ENCODE data around the gene COL13A1. TPM values are rescaled to one million over a fixed set of nuclear protein-coding genes. Genes with fewer than 3 reads are reported as not detected.
A peak's percentile ranks its signal among the peaks of the same experiment; 100 is the strongest.

The COL13A1 gene
- total RNA-seq, 2 experiments from 2014 or later: not detected

GRCh38 chr10:69988094-69988493 is 186.4 kb downstream of the COL13A1 start:
- no peaks in the 10 kb centered on the region for H3K36me3 Mint-ChIP-seq
- H3K4me3 Mint-ChIP-seq: no peak overlapping the region
- POLR2A ChIA-PET: no interaction called here
- H3K9me3 Mint-ChIP-seq: no peaks in the 10 kb centered on the region
- DNase-seq: no peak
- peaks cover 5% of the 10 kb centered on the region for H3K27me3 Mint-ChIP-seq
- H3K4me1 Mint-ChIP-seq (ENCODE audit: low read depth): no peaks in the 10 kb centered on the region
- CTCF ChIA-PET: interaction anchor here (1.0 kb wide), 1 partner anchor 128 kb away, joined by 3 read pairs; no protein-coding TSS in a partner anchor
- intact Hi-C loops (cut with micrococcal nuclease): no loop called here
- no peak overlapping the region for H3K27ac Mint-ChIP-seq

- CTCF ChIA-PET: no interaction called here
These were observed 189.4 kb downstream of the COL13A1 start for GRCh38 chr10:69991151-69991550.

GRCh38 chr10:69994262-69994661 is 192.6 kb downstream of the COL13A1 start:
- intact Hi-C loops (cut with micrococcal nuclease): no loop called here
- H3K9me3 Mint-ChIP-seq: no peaks in the 10 kb centered on the region
- no peak overlapping the region for H3K27ac Mint-ChIP-seq
- no peak overlapping the region for H3K4me3 Mint-ChIP-seq
- ChIA-PET CTCF (interaction anchor here (0.9 kb wide), 1 partner anchor 35 kb away, joined by 4 read pairs; no protein-coding TSS in a partner anchor), POLR2A (no interaction called here)
- H3K36me3 Mint-ChIP-seq: no peaks in the 10 kb centered on the region
- peaks cover 12% of the 10 kb centered on the region for H3K27me3 Mint-ChIP-seq
- peak; percentile 18 for DNase-seq
- H3K4me1 Mint-ChIP-seq (ENCODE audit: low read depth): no peaks in the 10 kb centered on the region

More at GRCh38 chr10:69991151-69991550, 189.4 kb downstream of the COL13A1 start:
- Mint-ChIP-seq H3K36me3 (no peaks in the 10 kb centered on the region), H3K27ac (no peak overlapping the region), H3K27me3 (peaks cover 9% of the 10 kb centered on the region), H3K9me3 (no peaks in the 10 kb centered on the region), H3K4me3 (no peak overlapping the region), H3K4me1 (ENCODE audit: low read depth) (no peaks in the 10 kb centered on the region)
- POLR2A ChIA-PET: no interaction called here
- intact Hi-C loops (cut with micrococcal nuclease): no loop called here
- DNase-seq: no peak

- intact Hi-C loops (cut with micrococcal nuclease): no loop called here
- no peaks in the 10 kb centered on the region for H3K9me3 Mint-ChIP-seq
- ChIA-PET CTCF (interaction anchor here (0.6 kb wide), 1 partner anchor 1758 kb away, joined by 3 read pairs; no protein-coding TSS in a partner anchor), POLR2A (no interaction called here)
- no peak overlapping the region for H3K4me3 Mint-ChIP-seq
- H3K36me3 Mint-ChIP-seq: no peaks in the 10 kb centered on the region
- no peaks in the 10 kb centered on the region for H3K4me1 Mint-ChIP-seq (ENCODE audit: low read depth)
- no peak overlapping the region for H3K27ac Mint-ChIP-seq
- DNase-seq: no peak
- H3K27me3 Mint-ChIP-seq: peaks cover 16% of the 10 kb centered on the region
These were observed 194.9 kb downstream of the COL13A1 start for GRCh38 chr10:69996611-69997010.

GRCh38 chr10:70000262-70000661 is 198.6 kb downstream of the COL13A1 start:
- H3K36me3 Mint-ChIP-seq: no peaks in the 10 kb centered on the region
- ChIA-PET POLR2A (no interaction called here), CTCF (no interaction called here)
- no peaks in the 10 kb centered on the region for H3K4me1 Mint-ChIP-seq (ENCODE audit: low read depth)
- no peaks in the 10 kb centered on the region for H3K9me3 Mint-ChIP-seq
- no peak overlapping the region for H3K27ac Mint-ChIP-seq
- H3K27me3 Mint-ChIP-seq: peaks cover 18% of the 10 kb centered on the region
- no peak overlapping the region for H3K4me3 Mint-ChIP-seq
- no peak for DNase-seq
- intact Hi-C loops (cut with micrococcal nuclease): no loop called here

GRCh38 chr10:70007116-70007820 is 205.6 kb downstream of the COL13A1 start:
- CTCF ChIA-PET: interaction anchor here (1.0 kb wide), 1 partner anchor 47 kb away, joined by 3 read pairs; no protein-coding TSS in a partner anchor
- peaks cover 4% of the 10 kb centered on the region for H3K9me3 Mint-ChIP-seq
- H3K27ac Mint-ChIP-seq: no peak overlapping the region
- H3K36me3 Mint-ChIP-seq: no peaks in the 10 kb centered on the region
- POLR2A ChIA-PET: no interaction called here
- no peak for DNase-seq
- no peak overlapping the region for H3K4me3 Mint-ChIP-seq
- no peaks in the 10 kb centered on the region for H3K4me1 Mint-ChIP-seq (ENCODE audit: low read depth)
- intact Hi-C loops (cut with micrococcal nuclease): no loop called here
- H3K27me3 Mint-ChIP-seq: peaks cover 30% of the 10 kb centered on the region

Other genes starting within 250 kb of the COL13A1 start
- gene NEUROG3, start 228.5 kb upstream of the COL13A1 start, total RNA-seq: not detected
- 10 to 100 TPM; 10.9 to 11.8 TPM for gene FAM241B, start 171.7 kb upstream of the COL13A1 start, total RNA-seq

All from activated CD4-positive, alpha-beta memory T cell treated with anti-CD3 and anti-CD28 coated beads for 36 hours (primary cell).